Astrocyte of the cerebellum (primary cell): ENCODE results near the gene ZNF507.

Experiments
- DNase-seq: peaks from one replicate; pipeline ENCODE4 v3.0.0-alpha.2; 2011; ENCODE audit warnings: low read depth
- H3K4me3 ChIP-seq: 2 replicates; pipeline ENCODE4 v1.5.1; 2011; ENCODE audit warnings: mild to moderate bottlenecking, low read depth, low read length, moderate library complexity
- CTCF ChIP-seq: IDR thresholded peaks from 2 replicates; pipeline ENCODE4 v1.5.1; 2012; ENCODE audit warnings: low read length, low read depth, moderate library complexity, mild to moderate bottlenecking; ENCODE audit errors: missing control alignments
- in situ Hi-C: cut with HindIII; loops from 2 replicates; pipeline ENCODE4 v1.10.0; 2017; ENCODE audit warnings: low sequenced_read_pairs

The ZNF507 gene

GRCh38 chr19:32309711-32310390 lies 35.6 kb upstream of the ZNF507 start:
- in situ Hi-C loops, result no loop called here
- no peak for DNase-seq
- TF ChIP-seq CTCF, result no peak
- H3K4me3 ChIP-seq, result no peak overlapping the region

- no peak for DNase-seq
- TF ChIP-seq CTCF, result no peak
- no peak overlapping the region for H3K4me3 ChIP-seq
- in situ Hi-C loops, result no loop called here
Observed at GRCh38 chr19:32311371-32311770, 34.0 kb upstream of the ZNF507 start.

- in situ Hi-C loops, result no loop called here
- TF ChIP-seq CTCF, result no peak
- H3K4me3 ChIP-seq, result no peak overlapping the region
- DNase-seq, result no peak
Observed at GRCh38 chr19:32313569-32314265, 31.7 kb upstream of the ZNF507 start.

- no peak for TF ChIP-seq CTCF
- H3K4me3 ChIP-seq, result no peak overlapping the region
- in situ Hi-C loops, result no loop called here
- DNase-seq, result no peak
Observed at GRCh38 chr19:32316034-32316433, 29.4 kb upstream of the ZNF507 start.

- H3K4me3 ChIP-seq, result no peak overlapping the region
- DNase-seq, result no peak
- no peak for TF ChIP-seq CTCF
- in situ Hi-C loops, result no loop called here
Observed at GRCh38 chr19:32317086-32317485, 28.3 kb upstream of the ZNF507 start.

GRCh38 chr19:32318884-32319520 lies 26.4 kb upstream of the ZNF507 start:
- H3K4me3 ChIP-seq, result no peak overlapping the region
- in situ Hi-C loops, result no loop called here
- DNase-seq, result no peak
- no peak for TF ChIP-seq CTCF
